ENCODE results near the gene KCNA3. TPM values are rescaled to one million over a fixed set of nuclear protein-coding genes. Genes with fewer than 3 reads are reported as not detected.

The KCNA3 gene
- total RNA-seq, 2 experiments from 2014 or later, result 23.9 to 24.3 TPM

DNA sequence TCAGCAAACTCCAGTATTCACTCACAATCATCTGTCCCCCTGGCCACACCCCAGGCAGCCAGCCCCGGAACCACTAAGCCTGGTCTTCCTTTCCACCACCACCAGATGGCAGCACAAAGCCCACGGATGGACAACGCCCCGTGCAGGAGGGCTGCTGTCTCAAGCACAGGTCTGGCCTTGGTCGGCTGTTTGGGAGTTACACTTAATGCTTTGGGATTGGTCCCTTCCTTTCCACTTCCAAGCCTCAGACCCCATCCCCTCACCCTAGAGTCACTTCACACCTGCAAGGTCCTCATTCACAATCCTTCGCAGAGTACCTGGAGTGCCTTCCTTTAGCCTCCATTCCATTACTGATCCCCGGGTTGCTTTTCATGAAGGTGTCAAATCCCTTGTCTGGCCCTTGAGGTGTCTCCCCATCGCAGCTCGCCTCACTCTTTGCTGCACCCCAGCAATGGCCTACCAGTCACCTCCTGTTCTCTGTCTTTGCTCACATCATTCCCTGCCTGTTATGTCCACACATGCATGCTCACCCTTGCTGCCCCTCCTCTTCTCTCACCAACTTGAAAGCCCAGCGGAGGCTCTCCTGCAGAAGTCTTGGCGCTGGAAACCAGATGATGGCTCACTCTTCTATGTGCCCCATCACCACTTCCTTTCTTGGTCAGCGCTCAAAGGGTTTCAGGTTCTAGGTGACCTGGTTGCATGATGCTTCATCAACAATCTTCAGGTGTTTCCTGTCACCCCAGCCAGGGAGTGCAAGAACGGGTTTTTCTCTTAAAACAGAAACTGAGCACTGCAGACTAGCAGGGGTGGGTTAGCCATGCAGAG is 43.7 kb downstream of the KCNA3 start:
- ChIA-PET POLR2A (no interaction called here), CTCF (interaction anchor here (0.7 to 4.5 kb wide), 8 partner anchors 11 to 150 kb away, joined by 3 to 27 read pairs (median 6); partner anchors contain the start of gene KCNA3)

- POLR2A ChIA-PET, result no interaction called here
- CTCF ChIA-PET, result interaction anchor here (0.6 to 4.5 kb wide), 3 partner anchors 8 to 73 kb away, joined by 3 to 27 read pairs (median 3); no protein-coding TSS in a partner anchor
Measured at GRCh38 chr1:110628323-110629105, 46.2 kb downstream of the KCNA3 start.

DNA sequence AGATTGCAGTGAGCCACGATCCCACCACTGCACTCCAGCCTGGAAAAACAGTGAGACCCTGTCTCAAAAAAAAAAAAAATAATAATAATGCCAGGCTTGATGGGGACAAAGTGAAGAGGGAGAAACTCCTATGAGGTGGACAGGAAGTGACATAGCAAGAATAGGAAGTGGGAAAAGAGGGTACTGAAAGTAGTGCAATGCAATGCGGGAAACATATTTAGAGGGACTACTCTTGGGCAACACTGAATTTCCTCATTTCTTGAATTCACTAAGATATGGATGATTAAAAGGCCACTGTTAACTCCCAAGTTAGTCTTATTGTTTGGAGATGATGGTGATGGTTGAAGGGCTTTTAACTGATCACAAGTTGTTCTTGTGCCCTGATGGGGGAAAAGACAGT is 47.0 kb downstream of the KCNA3 start:
- ChIA-PET CTCF (no interaction called here), POLR2A (no interaction called here)

GRCh38 chr1:110626889-110627288 is 47.9 kb downstream of the KCNA3 start:
- ChIA-PET CTCF (interaction anchor here (0.7 kb wide), 2 partner anchors 22 to 154 kb away, joined by 3 read pairs; no protein-coding TSS in a partner anchor), POLR2A (no interaction called here)

Other genes starting within 250 kb of the KCNA3 start
- not detected for gene PROK1, start 223.8 kb downstream of the KCNA3 start, total RNA-seq
- gene KCNA10, start 155.8 kb downstream of the KCNA3 start, total RNA-seq, result not detected
- gene KCNA2, start 68.6 kb downstream of the KCNA3 start, total RNA-seq, result under 1 TPM; 0.13 to 0.15 TPM
- gene CD53, start 198.2 kb upstream of the KCNA3 start, total RNA-seq, result 100 to 1,000 TPM; 201 to 205 TPM